Activated T-helper 9 cell treated with anti-CD3 and anti-CD28 coated beads, Interleukin-2, amount 50 U/mL, for 16 hours (primary cell): ENCODE measurements around the gene FAM111B.

Experiments
- DNase-seq: peaks from one replicate; pipeline ENCODE4 v3.0.0-alpha.2; 2020; ENCODE audit warnings: low read depth

FAM111B gene

DNA sequence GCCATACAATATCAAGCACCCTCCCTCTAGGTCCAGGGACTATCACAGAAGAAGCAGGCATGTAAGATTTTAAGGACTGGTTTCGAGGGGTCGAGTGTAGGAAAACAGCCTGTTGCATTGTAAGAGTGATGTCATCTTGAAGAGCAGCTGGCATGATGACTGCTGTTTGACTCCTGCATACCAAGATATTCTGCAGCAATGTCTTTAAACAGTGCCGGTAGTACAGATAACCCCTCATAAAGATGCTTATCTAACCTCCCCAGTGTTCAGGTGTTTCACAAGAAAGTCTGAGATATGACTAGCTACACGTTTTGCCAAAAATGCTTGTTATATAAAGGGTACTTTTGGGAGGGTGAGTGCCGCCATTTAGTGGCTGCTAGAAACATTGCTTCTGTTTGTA is 47.6 kb downstream of the FAM111B start:
- no peak for DNase-seq

DNA sequence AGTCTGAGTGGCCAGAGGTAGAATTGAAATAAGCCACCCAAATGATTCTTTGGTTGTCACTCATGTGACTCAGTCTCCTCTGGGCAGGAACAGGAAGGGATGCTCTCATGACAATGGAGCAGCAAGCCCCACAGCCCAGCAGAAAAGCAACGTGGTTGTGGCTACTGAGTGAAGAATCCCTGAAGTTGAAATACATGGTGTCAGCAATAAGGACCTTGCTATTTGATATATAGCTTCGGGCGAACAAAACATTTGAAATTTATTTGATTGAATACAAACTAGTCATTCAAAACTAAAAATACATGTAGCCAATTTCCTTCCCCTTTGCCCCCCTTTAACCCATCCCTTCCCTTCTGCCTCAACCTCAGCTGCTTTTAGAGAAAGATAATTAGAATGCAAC is 50.4 kb downstream of the FAM111B start:
- DNase-seq: no peak

DNA sequence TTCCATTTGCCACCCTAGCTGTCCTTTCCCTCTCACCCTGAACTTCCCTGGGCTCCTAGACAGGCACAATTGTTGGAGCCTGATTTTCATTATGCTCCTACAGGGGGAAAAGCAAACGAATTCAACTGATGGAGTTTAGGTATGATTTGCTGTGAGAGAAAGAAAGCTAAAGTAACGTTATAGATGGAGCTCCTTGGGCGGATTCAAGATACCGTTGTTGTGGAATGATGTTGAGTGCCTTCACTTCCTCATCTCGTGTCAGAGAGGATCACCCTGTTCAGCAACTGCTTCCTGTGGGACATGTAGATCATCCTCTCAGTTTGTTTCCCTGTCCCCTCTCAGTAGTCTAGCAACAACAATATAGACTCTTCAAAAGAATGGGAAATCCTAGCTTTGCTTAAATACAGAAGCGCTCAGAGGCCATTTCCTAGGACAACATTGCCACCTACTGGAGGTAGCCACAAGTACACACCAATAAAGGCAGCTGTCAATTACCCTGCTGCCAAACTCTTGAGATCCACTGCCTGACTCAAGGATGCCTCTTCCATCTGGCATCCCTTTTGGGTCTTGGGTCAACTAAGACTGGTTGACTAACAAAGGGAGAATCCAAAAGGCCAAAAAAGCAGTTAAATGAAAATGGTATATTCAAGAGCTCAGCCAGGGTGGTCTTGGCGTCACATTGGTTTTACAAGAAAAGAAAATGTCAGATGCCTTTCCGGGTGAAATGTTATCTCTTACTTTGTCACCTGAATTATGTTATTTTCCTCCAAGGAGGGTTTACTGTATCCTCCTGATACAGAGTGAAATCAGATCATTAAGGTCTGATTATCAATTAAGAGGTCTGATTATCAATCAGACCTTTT is 51.4 kb downstream of the FAM111B start:
- DNase-seq: peak; percentile 24

DNA sequence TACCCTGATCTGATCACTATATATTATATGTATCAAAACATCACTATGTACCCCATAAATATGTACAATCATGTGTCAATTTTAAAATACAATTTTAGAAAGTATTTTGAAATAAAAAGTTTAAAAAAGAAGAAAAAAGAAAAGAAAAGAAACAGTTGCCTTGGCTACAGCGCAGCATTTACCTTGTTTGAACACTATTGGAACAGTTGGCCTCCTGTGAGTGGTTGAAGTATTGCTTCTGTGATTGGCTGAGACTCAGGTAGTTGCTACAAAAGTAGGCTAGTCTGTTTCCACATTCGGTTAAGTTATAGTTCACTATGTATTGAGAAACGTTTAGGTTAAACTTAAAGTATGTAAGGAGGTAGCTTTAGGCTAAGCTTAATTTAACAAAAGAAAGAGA is 57.0 kb downstream of the FAM111B start:
- DNase-seq: no peak

DNA sequence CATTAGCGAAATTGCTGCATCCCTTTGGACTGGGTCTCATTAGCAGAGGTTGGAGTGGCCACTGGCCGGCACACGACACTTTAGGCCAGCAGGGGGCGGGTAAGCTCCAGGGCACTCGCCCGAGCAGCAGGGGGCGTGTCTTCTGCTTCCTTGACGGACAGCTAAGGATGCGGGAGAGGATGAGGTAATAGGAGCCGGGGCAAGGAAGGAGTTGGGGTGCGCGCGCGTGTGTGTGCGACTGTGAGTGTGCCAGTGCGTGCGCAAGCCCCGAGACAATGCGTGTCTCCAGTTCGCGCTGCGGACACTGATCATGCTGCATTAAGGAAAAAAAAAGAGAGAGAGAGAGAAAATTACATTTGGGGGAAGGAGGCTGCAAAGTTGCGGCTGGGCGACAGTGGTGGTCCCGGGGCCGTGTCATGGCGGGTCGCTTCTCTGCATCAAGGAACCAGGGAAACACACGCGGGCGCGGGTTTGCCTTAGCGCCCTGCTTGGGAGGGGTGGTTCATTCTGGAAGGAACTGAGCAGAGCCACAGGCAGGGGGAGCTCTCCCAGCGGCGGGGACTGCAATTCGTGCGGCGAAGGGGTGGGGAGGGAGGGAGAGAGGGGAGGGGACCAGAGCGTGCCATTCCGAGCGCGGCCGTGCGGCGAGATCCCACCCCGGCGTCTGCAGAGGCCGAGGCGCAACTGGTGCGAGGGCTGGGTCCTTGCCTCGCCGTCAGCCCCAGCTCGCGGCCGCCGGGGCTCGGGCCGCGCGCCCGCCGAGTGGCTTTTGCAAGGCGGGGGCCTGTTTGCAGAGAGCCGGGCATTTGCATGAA is 64.7 kb downstream of the FAM111B start, which contains the start of gene DTX4:
Gene DTX4, plus strand, starts transcription at position 625 of the 815 bp plus-strand sequence. CDS start 464 bp downstream, outside the sequence.
- peak; percentile 82 for DNase-seq

DNA sequence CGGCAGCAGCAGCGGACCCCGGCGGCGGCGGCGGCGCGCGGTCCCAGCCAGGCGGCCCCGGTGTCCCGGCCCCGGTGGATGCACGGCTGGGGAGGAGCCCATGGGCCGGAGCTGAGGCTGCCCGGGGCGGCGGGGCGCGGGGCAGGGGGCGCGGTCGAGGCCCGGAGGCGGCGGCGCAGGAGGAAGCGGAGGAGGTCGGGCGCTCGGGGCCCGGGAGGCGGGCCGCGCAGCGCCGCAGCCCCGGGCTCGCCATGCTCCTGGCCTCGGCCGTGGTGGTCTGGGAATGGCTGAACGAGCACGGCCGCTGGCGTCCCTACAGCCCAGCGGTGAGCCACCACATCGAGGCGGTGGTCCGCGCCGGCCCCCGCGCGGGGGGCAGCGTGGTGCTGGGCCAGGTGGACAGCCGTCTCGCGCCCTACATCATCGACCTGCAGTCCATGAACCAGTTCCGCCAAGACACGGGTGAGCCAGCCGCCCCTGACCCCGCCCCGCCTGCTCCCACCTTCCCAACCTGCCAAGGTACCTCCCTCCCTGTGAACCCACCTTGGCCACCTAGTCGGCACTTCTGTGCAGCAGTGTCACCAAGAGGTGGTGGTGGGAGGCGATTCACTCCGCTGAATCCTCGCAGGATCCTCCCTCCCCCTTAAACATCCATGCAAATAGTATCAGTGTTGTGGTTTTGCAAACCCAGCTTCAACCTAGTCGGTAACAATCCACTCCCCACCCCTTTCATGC is 65.5 kb downstream of the FAM111B start:
- DNase-seq: peak; percentile 13

DNA sequence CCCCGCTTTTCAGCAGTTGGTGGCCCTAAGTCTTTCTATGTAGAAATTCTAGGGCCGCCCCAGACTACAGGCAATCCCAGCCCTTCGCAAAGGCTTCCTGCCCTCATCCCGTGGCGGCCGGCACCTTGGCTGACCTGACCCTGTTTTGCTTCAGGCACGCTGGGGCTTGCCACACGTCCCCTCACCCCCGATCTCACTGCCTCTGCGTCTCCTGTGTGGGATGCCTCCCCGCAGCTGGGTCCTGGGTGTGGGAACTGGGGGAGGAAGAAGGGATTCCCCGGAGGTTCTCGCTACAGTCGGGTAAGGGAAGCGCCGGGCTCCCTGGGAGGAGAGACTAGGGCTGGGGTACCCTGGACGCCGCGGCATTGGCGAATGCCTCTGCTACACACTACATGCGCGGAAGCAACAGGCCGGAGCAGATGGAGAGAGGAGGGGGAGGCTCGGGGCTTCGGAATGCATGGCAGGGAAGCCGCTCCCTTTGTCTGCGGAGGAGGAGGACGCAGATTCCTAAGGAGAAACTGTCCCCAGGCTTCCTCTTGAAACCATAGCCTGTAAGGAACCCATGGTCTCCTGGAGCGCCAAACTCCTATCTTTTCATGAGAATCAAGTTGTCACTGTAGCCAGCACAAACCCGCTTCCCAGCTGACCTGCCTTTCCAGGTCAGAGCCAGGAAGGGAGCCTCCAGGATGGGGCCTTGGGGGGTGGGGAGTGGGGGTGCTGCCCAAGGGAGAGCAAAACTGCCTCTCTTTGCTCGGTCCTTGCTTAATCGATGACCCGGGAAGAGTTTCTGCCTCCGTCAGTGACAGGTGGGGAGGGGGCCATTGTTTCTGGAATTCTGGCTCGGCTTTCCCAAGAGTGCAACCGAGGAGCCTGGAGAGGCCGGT is 66.3 kb downstream of the FAM111B start:
- no peak for DNase-seq

DNA sequence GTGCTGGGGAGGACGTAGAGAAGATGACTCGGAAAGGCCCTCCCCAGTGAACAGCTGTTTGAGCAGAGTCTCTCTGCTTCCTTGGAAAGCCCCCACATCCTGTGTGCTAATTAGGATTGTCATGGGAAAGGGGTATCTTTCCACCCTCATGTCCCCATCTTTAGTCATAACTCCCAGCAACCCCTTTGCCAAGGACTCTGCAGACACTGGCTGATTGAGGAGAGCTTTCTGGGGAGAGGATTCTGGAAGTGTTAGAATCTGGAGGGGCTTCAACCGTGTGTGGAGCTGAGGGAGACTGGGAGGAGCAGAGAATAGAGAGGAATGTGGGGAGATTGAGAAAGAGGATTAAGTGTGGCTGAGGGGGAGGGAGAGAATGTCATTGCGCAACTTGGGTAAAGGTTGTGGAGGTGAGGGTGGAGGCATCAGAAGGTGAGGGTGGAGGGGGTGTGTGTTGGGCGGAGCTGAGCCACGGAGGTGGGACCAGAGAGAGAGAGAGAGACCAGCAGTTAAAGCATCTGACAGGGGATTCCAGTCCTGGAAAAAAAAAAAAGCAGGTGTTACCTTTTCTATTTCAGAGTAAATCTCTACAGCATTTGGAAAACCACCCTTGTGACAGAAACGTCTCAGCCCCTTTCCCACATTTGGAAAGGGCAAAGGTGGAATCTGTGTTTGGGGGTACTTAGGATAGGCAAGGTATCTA is 67.1 kb downstream of the FAM111B start:
- DNase-seq: no peak

DNA sequence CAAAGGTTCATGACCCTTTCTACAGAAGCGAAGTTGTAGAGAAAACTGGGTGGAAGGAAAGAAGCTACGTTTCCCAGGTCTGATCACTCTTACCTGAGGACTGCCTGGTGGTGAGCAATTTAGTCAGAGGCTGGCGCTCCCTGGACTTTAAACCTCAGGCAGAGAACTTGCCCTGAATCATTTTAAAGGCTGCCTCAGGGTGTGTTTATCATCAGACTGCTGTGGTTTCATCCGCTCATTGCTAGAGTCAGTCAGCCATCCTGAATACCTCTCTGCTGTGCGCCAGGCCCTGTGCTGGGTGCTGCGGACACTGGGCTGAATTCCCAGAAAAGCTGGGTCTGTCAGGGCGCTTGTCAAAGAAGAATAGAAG is 67.6 kb downstream of the FAM111B start:
- DNase-seq: no peak

DNA sequence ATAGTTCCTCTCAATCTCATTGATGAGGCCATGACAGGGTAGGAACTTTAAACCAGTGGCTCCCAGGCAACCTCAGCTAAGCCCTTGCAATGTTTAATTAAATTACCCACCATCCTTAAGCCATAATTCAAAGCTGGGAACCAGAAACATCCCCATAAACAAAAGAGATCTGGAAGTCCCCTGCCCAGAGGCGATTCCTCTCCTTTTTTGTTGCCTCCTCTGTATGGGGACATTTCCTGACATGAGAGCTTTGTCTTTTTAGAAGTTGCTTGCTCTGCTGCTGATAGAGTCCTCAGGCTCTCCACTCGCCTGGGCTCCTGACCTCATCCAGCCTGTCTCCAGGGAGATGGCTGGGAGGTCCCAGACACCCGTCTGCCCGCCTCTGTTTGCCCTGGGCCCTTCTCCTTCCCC is 68.1 kb downstream of the FAM111B start:
- no peak for DNase-seq

DNA sequence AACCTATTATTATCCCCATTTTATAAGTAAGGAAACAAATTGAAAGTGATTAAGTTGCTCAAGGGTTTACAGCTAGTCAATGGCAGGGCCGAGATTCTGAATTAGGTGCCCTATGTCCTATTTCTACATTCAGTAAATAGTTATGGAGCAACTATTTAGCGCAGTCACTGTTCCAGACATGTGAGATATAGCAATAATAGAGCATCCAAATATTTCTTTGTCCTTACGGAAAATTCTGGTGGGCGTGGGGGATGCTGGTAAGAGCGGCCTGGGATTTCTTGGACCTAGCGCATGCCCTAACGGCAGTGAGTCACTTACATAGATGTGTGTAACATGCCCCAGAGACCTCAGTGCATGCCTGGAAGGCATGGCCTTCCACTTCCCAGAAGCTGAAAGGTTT is 69.3 kb downstream of the FAM111B start:
- DNase-seq: no peak
